Kidney (tissue), 14 donors: ENCODE data around the gene LRRC27. TPM values are rescaled to one million over a fixed set of nuclear protein-coding genes. Genes with fewer than 3 reads are reported as not detected.

ENCODE experiments used
- DNase-seq, 5 donors: peaks; one replicate each; pipeline ENCODE4 v3.0.0-alpha.2; 2013 to 2020
- FAIRE-seq: peaks from 2 replicates; lab custom pipeline; 2012; peaks lifted over from hg19 to GRCh38; lab: Jason Lieb, UNC
- H3K27ac ChIP-seq, 2 donors: one replicate each; pipeline ENCODE4 v1.7.0; 2013; ENCODE audit warnings: low read depth in 2 of 2, low read length in 2 of 2, inconsistent platforms in 1 of 2
- H3K27me3 ChIP-seq: one replicate; pipeline ENCODE4 v1.7.1; 2013; ENCODE audit warnings: low read length, inconsistent platforms; ENCODE audit not compliant: control insufficient read depth, insufficient read depth
- H3K36me3 ChIP-seq, 3 donors: one replicate each; pipeline versions ENCODE4 v1.7.0 to v1.7.1; 2013; ENCODE audit warnings: low read length in 3 of 3, control low read depth in 1 of 3, inconsistent platforms in 1 of 3; ENCODE audit not compliant: insufficient read depth in 3 of 3, control insufficient read depth in 2 of 3
- H3K4me1 ChIP-seq, 3 donors: one replicate each; pipeline versions ENCODE4 v1.7.0 to v1.7.1; 2013; ENCODE audit warnings: low read length in 3 of 3, inconsistent platforms in 1 of 3, low read depth in 1 of 3; ENCODE audit not compliant: control insufficient read depth in 2 of 3, insufficient read depth in 2 of 3
- H3K4me3 ChIP-seq, 3 donors: one replicate each; pipeline versions ENCODE4 v1.7.0 to v1.8.1; 2013; ENCODE audit warnings: low read length in 3 of 3, control low read depth in 1 of 3, inconsistent platforms in 1 of 3
- H3K9ac ChIP-seq, 3 donors: one replicate each; pipeline versions ENCODE4 v1.7.0 to v1.7.1; 2013; ENCODE audit warnings: low read length in 3 of 3, control low read depth in 1 of 3, inconsistent platforms in 1 of 3
- H3K9me3 ChIP-seq, 3 donors: one replicate each; pipeline versions ENCODE4 v1.7.0 to v1.7.1; 2013; ENCODE audit warnings: low read length in 3 of 3, control low read depth in 1 of 3, inconsistent platforms in 1 of 3; ENCODE audit not compliant: control insufficient read depth in 2 of 3, insufficient read depth in 1 of 3
- intact Hi-C: fragments of 100-400 bp; cut with DNase I; formaldehyde crosslinking; loops from one replicate; pipeline ENCODE4 v1.11.1; 2022
- polyA plus RNA-seq: library from polyadenylated mRNA; stranded (reverse); fragments of 350-450 nt; fragmentation: Illumina TruSeq; extraction: RNeasy Lipid Tissue Mini Kit (QIAGEN cat#74804); gene quantifications from one replicate; pipeline ENCODE4 v1.2.3, GENCODE V29; 2014; ENCODE audit warnings: low read depth, low replicate concordance; ENCODE audit not compliant: insufficient read depth
- total RNA-seq: library from RNA; stranded (reverse); fragmentation: NEBNext Ultra II Directional; extraction: Animal tissue kit (Norgen Biotek cat#: 25700); gene quantifications from one replicate; pipeline ENCODE4 v1.2.1, GENCODE V29; 2021
- TF ChIP-seq, protein P1 (sequence below): IDR thresholded peaks from 3 replicates; pipeline ENCODE4 v1.5.1; 2012; ENCODE audit warnings: mild to moderate bottlenecking, moderate library complexity, borderline replicate concordance; ENCODE audit not compliant: insufficient read depth; ENCODE audit errors: extremely low read depth
- donor health status: control.
- donor health status: control.
- donor health status: control.
- donor health status: control.
- donor health status: control.
- donor health status: DM: yes; HTN: yes; CAD: no.
- donor health status: Normal renal cell carcinoma (clear cell type).

LRRC27 gene
- total and polyA plus RNA-seq, 2 donors from 2014 or later: 14.4 to 14.6 TPM

GRCh38 chr10:132415255-132415654 lies 83.3 kb downstream of the LRRC27 start:
- Histone ChIP-seq H3K9me3 (peaks cover 0 to 5% (median 0%) of the 10 kb centered on the region in 3 donors), H3K4me3 (peak overlapping the region in 1 of 3 donors; percentile 20), H3K9ac (no peak overlapping the region), H3K4me1 (peaks cover 8 to 72% (median 30%) of the 10 kb centered on the region in 3 donors), H3K27ac (no peak overlapping the region), H3K27me3 (no peaks in the 10 kb centered on the region), H3K36me3 (peaks cover 0 to 6% (median 2%) of the 10 kb centered on the region in 3 donors)
- TF ChIP-seq, protein P1, sequence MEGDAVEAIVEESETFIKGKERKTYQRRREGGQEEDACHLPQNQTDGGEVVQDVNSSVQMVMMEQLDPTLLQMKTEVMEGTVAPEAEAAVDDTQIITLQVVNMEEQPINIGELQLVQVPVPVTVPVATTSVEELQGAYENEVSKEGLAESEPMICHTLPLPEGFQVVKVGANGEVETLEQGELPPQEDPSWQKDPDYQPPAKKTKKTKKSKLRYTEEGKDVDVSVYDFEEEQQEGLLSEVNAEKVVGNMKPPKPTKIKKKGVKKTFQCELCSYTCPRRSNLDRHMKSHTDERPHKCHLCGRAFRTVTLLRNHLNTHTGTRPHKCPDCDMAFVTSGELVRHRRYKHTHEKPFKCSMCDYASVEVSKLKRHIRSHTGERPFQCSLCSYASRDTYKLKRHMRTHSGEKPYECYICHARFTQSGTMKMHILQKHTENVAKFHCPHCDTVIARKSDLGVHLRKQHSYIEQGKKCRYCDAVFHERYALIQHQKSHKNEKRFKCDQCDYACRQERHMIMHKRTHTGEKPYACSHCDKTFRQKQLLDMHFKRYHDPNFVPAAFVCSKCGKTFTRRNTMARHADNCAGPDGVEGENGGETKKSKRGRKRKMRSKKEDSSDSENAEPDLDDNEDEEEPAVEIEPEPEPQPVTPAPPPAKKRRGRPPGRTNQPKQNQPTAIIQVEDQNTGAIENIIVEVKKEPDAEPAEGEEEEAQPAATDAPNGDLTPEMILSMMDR: no peak
- intact Hi-C loops: no loop called here
- peak in 1 of 5 donors; percentile 6 for DNase-seq
- no peak for FAIRE-seq

DNA sequence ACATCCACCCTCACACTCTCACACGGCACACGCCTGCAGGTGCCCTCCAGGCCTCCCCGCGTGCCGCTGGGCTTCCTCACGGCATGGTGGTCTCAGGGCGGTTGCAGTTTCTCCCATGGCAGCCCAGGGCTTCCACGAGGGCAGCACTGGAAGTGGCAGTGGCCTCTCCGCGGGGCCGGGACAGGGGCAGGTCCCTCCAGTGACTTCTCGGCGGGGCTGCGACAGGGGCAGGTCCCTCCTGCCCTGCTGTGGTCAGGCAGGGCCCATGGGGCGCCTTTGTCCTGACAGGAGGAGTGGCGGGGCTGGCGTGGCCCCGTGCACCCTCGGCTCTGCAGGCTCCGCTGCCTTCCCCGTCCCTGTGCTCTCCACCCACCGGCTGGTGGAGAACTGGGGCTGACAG lies 84.0 kb downstream of the LRRC27 start:
- peaks cover 0 to 5% (median 0%) of the 10 kb centered on the region in 3 donors for H3K9me3 ChIP-seq
- no peaks in the 10 kb centered on the region for H3K27me3 ChIP-seq
- H3K4me3 ChIP-seq: no peak overlapping the region
- H3K4me1 ChIP-seq: peaks cover 8 to 69% (median 27%) of the 10 kb centered on the region in 3 donors
- no peak overlapping the region for H3K27ac ChIP-seq
- peak in 1 of 5 donors; percentile 67 for DNase-seq
- H3K9ac ChIP-seq: no peak overlapping the region
- no peak for FAIRE-seq
- intact Hi-C loops: no loop called here
- TF ChIP-seq, protein P1: no peak
- H3K36me3 ChIP-seq: peaks cover 0 to 6% (median 2%) of the 10 kb centered on the region in 3 donors

DNA sequence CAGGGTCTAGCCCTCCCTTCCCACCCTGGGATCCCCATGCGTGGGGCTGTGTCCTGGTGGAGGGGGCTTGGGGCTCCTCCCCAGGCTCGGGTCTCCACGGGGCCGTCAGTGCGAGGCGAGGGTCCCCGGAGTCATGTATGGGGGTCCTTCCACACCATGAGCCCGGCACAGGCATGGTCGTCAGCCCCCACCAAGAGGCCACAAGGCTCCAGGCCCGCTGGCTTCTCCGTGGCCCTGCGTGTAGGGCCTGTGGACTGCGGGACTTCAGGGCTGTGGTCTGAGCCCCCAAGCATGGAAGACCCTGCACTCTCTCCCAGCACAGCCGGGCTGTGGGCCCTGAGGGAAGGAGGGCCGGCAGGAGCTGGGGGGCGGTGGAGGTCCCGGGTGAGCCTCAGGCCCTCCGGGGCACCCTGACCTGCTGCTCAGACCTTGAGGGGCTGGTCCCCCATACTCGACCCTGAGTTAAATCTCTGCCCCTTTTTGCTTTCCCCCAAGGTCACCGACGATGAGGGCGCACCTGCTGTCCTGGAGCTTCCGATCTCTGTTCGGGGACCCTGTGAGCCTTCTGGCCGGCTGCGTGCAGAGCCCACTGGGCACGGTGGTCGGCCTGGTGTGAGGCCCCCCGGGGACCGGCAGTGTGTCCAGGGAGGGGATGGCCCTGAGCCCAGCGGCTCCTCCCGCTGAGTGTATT lies 84.7 kb downstream of the LRRC27 start:
- Histone ChIP-seq H3K4me3 (no peak overlapping the region), H3K4me1 (peaks cover 6 to 64% (median 23%) of the 10 kb centered on the region in 3 donors), H3K9me3 (peaks cover 0 to 5% (median 0%) of the 10 kb centered on the region in 3 donors), H3K9ac (no peak overlapping the region), H3K27me3 (no peaks in the 10 kb centered on the region), H3K27ac (no peak overlapping the region), H3K36me3 (peaks cover 0 to 6% (median 2%) of the 10 kb centered on the region in 3 donors)
- TF ChIP-seq, protein P1: no peak
- FAIRE-seq (no peak), DNase-seq (peak in 1 of 5 donors; percentile 72)
- intact Hi-C loops: no loop called here
